OCI-LY7 (cell line): ENCODE results near the gene FAHD2A. TPM values are rescaled to one million over a fixed set of nuclear protein-coding genes. Genes with fewer than 3 reads are reported as not detected.
"Not testable (repeated sequence)": the region's sequence is repeated elsewhere in the genome, so short reads cannot be mapped to it uniquely, and the experiment has no call there.

Experiments used
- BruUV-seq: library from RNA; stranded (reverse); fragments of 400-500 nt; replicated peaks from 2 replicates; lab custom pipeline; 2021; lab: Mats Ljungman, UMichigan
- CTCF ChIA-PET: fragments of 300-600 bp; sonication (Branson Sonifier 250); formaldehyde crosslinking; loops from one replicate; lab custom pipeline; 2022; ENCODE audit warnings: antibody characterized with exemption; ENCODE audit not compliant: unreplicated experiment; lab: Charles Lee
- POLR2A ChIA-PET: fragments of 300-600 bp; sonication (Branson Sonifier 250); formaldehyde crosslinking; loops from one replicate; lab custom pipeline; 2022; ENCODE audit warnings: antibody characterized with exemption; lab: Charles Lee
- DNase-seq: peaks from one replicate; pipeline ENCODE4 v3.0.0-alpha.2; 2015; ENCODE audit warnings: low spot score
- H2AFZ ChIP-seq: fragments of 200-600 bp; sonication (generic), shearing (Covaris generic); 2 replicates; pipeline ENCODE4 v1.6.1; 2014; ENCODE audit warnings: mild to moderate bottlenecking, antibody characterized with exemption, low read length, moderate library complexity
- H3K27ac ChIP-seq: fragments of 200-600 bp; sonication (generic); 2 replicates; pipeline ENCODE4 v1.5.1; 2014; ENCODE audit warnings: mixed run types, low read depth, mild to moderate bottlenecking, moderate library complexity, low read length, inconsistent platforms; ENCODE audit not compliant: poor library complexity, severe bottlenecking
- H3K36me3 ChIP-seq: fragments of 200-600 bp; sonication (generic); 2 replicates; pipeline ENCODE4 v1.6.1; 2014; ENCODE audit warnings: mild to moderate bottlenecking, antibody characterized with exemption, low read length, moderate library complexity, mixed read lengths; ENCODE audit not compliant: insufficient read depth
- H3K4me1 ChIP-seq: fragments of 200-600 bp; sonication (generic); 2 replicates; pipeline ENCODE4 v1.5.1; 2014; ENCODE audit warnings: mild to moderate bottlenecking, low read length; ENCODE audit not compliant: insufficient read depth, poor library complexity, severe bottlenecking
- H3K4me2 ChIP-seq: fragments of 200-600 bp; sonication (generic); 2 replicates; pipeline ENCODE4 v1.6.1; 2014; ENCODE audit warnings: mild to moderate bottlenecking, low read length
- H3K4me3 ChIP-seq: fragments of 200-600 bp; sonication (generic); 2 replicates; pipeline ENCODE4 v1.5.1; 2014; ENCODE audit warnings: mild to moderate bottlenecking, low read depth, low read length; ENCODE audit not compliant: poor library complexity, severe bottlenecking
- H3K79me2 ChIP-seq: fragments of 200-600 bp; sonication (generic); 2 replicates; pipeline ENCODE4 v1.6.1; 2016; ENCODE audit warnings: low read depth, mild to moderate bottlenecking, low read length, moderate library complexity, mixed read lengths; ENCODE audit not compliant: insufficient read depth
- H3K9me2 ChIP-seq: fragments of 200-600 bp; sonication (generic); 2 replicates; pipeline ENCODE4 v1.6.1; 2016; ENCODE audit warnings: mild to moderate bottlenecking, low read length, mixed read lengths; ENCODE audit not compliant: insufficient read depth
- H3K9me3 ChIP-seq: fragments of 200-600 bp; sonication (generic); 2 replicates; pipeline ENCODE4 v1.6.1; 2014; ENCODE audit warnings: mild to moderate bottlenecking, mixed run types, low read length, mixed read lengths
- H4K20me1 ChIP-seq: fragments of 200-600 bp; sonication (generic); 2 replicates; pipeline ENCODE4 v1.6.1; 2014; ENCODE audit warnings: mild to moderate bottlenecking, antibody characterized with exemption, low read length, moderate library complexity, mixed read lengths; ENCODE audit not compliant: insufficient read depth
- CTCF ChIP-seq: fragments of 200-600 bp; sonication (generic); conservative IDR thresholded peaks from 2 replicates; pipeline ENCODE4 v1.5.1; 2014; ENCODE audit warnings: mild to moderate bottlenecking, antibody characterized with exemption, low read length, moderate library complexity, mixed read lengths
- EZH2phosphoT487 ChIP-seq: fragments of 200-600 bp; sonication (generic); IDR thresholded peaks from 2 replicates; pipeline ENCODE4 v1.6.1; 2018; ENCODE audit warnings: low read depth, borderline replicate concordance, mild to moderate bottlenecking, mixed run types, antibody characterized with exemption, low read length, moderate library complexity, mixed read lengths
- intact Hi-C: fragments of 100-400 bp; cut with micrococcal nuclease; formaldehyde crosslinking; loops from one replicate; pipeline ENCODE4 v1.10.0; 2022; ENCODE audit not compliant: unreplicated experiment
- total RNA-seq, 2 experiments: library from RNA; depleted of rRNA in 1 of 2; stranded (reverse); fragments of >200 nt in 1 of 2; shearing (Covaris generic) in 1 of 2; gene quantifications; 2 replicates each; pipeline ENCODE4 v1.2.3, GENCODE V29; 2014 to 2022

The FAHD2A gene
- total RNA-seq, 2 experiments from 2014 or later: 48.2 to 50.9 TPM

DNA sequence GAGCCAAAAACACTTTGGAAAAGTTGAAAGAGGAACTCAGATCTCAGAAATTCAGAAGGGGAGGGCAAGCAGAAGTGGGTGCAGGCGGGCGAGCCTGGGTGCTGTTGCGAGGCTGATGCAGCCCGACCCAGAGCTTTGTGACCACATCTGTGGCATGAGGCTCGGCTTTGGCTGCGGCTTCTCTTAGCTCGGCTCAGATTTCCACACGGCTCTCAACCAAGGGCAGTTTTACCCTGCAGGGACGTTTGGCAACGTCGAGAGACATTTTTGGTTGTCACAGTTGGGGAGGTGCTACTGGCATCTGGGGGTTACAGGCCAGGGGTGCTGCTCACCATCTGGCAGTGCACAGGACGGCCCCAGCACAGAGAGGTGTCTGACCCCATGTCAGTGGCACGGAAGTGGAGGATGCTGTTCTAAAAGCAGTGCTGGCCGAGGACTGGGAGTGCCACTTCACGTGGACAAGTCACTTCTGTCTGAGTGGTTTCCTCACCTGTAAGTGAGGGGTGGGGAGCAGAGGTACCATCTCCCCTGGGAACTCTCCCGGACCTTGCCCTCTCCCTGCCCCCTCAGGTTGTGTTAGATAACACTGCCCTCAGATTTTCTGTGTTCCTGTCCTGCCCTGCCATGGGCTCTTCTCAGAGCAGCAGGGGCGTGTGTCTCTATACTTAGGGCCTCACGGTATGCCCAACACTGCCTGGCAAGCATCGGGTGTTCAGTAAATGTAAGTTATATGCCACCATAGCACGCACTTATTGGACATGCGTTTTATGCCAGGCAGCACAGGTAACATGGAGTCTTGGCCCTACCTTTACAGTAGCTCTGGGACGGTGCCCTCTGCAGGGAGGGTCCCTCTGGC is 48.7 kb upstream of the FAHD2A start:
- H3K4me1 ChIP-seq: no peaks in the 10 kb centered on the region
- H3K4me2 ChIP-seq: no peak overlapping the region
- no peaks in the 10 kb centered on the region for H4K20me1 ChIP-seq
- CTCF ChIA-PET: no interaction called here
- BruUV-seq: no TSS peak
- POLR2A ChIA-PET: no interaction called here
- H3K9me2 ChIP-seq: no peaks in the 10 kb centered on the region
- no peaks in the 10 kb centered on the region for H3K79me2 ChIP-seq
- H2AFZ ChIP-seq: no peak overlapping the region
- TF ChIP-seq EZH2phosphoT487 (no peak), CTCF (no peak)
- H3K9me3 ChIP-seq: no peaks in the 10 kb centered on the region
- no peak overlapping the region for H3K4me3 ChIP-seq
- no peaks in the 10 kb centered on the region for H3K36me3 ChIP-seq
- intact Hi-C loops: no loop called here
- no peak for DNase-seq
- H3K27ac ChIP-seq: no peak overlapping the region

DNA sequence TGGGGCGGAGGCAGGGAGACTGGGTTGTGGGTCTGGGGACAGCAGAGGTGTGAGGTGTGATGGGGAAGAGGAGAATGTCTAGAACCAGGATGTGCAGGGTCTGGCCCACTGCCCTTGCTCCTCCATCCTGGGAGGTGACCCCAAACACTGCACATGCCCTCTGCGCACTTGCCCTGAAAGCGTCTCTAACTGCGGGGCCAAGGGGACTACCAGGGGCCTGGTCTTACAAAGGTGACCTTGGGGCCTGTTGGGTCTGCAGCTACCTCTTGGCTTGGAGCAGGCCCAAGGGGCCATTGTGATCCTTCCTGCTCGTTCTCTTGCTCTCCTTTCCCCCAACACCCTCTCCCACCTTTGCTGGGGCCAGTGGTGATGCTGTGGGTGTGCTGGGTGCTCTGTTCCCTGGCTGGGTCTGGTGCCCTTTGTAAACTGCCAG is 48.0 kb upstream of the FAHD2A start:
- H3K79me2 ChIP-seq: no peaks in the 10 kb centered on the region
- H3K9me2 ChIP-seq: no peaks in the 10 kb centered on the region
- POLR2A ChIA-PET: no interaction called here
- no peak overlapping the region for H3K4me2 ChIP-seq
- H3K36me3 ChIP-seq: no peaks in the 10 kb centered on the region
- intact Hi-C loops: no loop called here
- H3K4me1 ChIP-seq: no peaks in the 10 kb centered on the region
- H3K4me3 ChIP-seq: no peak overlapping the region
- no peak overlapping the region for H3K27ac ChIP-seq
- BruUV-seq: no TSS peak
- H4K20me1 ChIP-seq: no peaks in the 10 kb centered on the region
- no peaks in the 10 kb centered on the region for H3K9me3 ChIP-seq
- TF ChIP-seq CTCF (no peak), EZH2phosphoT487 (no peak)
- no peak overlapping the region for H2AFZ ChIP-seq
- CTCF ChIA-PET: no interaction called here
- no peak for DNase-seq

DNA sequence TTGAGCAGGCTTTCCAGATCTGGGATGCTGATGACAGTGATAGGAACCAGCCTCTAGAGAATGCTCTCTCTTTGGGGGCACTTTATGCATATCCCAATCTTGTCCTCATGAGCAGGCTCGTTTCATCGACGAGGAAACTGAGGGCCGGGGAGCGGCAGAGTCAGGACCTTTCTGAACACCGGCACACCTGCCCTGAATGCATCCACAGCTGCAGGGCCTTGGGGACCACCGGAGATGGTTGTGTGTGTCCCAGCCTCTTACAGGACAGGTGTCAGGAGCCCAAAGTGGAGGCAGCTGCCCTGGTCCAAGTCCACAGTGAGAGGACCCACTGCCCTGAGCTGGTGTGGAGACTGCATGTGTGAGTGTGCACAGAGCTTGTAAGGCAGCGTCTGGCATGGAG is 47.6 kb upstream of the FAHD2A start:
- no peaks in the 10 kb centered on the region for H3K9me3 ChIP-seq
- POLR2A ChIA-PET: no interaction called here
- DNase-seq: no peak
- no peak overlapping the region for H2AFZ ChIP-seq
- no peaks in the 10 kb centered on the region for H3K4me1 ChIP-seq
- no peak for TF ChIP-seq CTCF
- no peak for TF ChIP-seq EZH2phosphoT487
- intact Hi-C loops: no loop called here
- H4K20me1 ChIP-seq: no peaks in the 10 kb centered on the region
- CTCF ChIA-PET: no interaction called here
- no peak overlapping the region for H3K4me3 ChIP-seq
- H3K9me2 ChIP-seq: no peaks in the 10 kb centered on the region
- BruUV-seq: no TSS peak
- H3K36me3 ChIP-seq: no peaks in the 10 kb centered on the region
- no peak overlapping the region for H3K4me2 ChIP-seq
- H3K27ac ChIP-seq: no peak overlapping the region
- H3K79me2 ChIP-seq: no peaks in the 10 kb centered on the region

- H3K4me3 ChIP-seq, H3K4me2 ChIP-seq, DNase-seq, H4K20me1 ChIP-seq, H3K79me2 ChIP-seq, H3K27ac ChIP-seq, BruUV-seq, H2AFZ ChIP-seq, POLR2A ChIA-PET, H3K9me3 ChIP-seq, H3K4me1 ChIP-seq, intact Hi-C loops, CTCF ChIA-PET, H3K9me2 ChIP-seq, H3K36me3 ChIP-seq: not testable (repeated sequence)
Measured at GRCh38 chr2:95355486-95355885, 47.0 kb upstream of the FAHD2A start.
